Trophoblast cell (in vitro differentiated cells and primary cell): ENCODE results near the gene XIRP2.

Experiments used
- DNase-seq, 2 donors: peaks; one replicate each; pipeline ENCODE4 v3.0.0-alpha.2; 2016
- H2AFZ ChIP-seq: 2 replicates; pipeline ENCODE4 v1.6.1; 2013; ENCODE audit warnings: low read length, moderate library complexity, mild to moderate bottlenecking; ENCODE audit not compliant: insufficient read depth, poor library complexity
- H2AK5ac ChIP-seq: 2 replicates; pipeline ENCODE4 v1.6.1; 2013; ENCODE audit warnings: mild to moderate bottlenecking, low read length
- H2BK120ac ChIP-seq: 2 replicates; pipeline ENCODE4 v1.6.1; 2013; ENCODE audit warnings: low read length, mild to moderate bottlenecking, moderate library complexity; ENCODE audit not compliant: insufficient read depth, poor library complexity
- H2BK12ac ChIP-seq: 2 replicates; pipeline ENCODE4 v1.6.1; 2013; ENCODE audit warnings: mild to moderate bottlenecking, low read length, moderate library complexity
- H2BK5ac ChIP-seq: 2 replicates; pipeline ENCODE4 v1.6.1; 2013; ENCODE audit warnings: low read length, low read depth, moderate library complexity, mild to moderate bottlenecking; ENCODE audit not compliant: poor library complexity
- H3K14ac ChIP-seq: 2 replicates; pipeline ENCODE4 v1.6.1; 2013; ENCODE audit warnings: mild to moderate bottlenecking, low read length
- H3K18ac ChIP-seq: 2 replicates; pipeline ENCODE4 v1.6.1; 2013; ENCODE audit warnings: mild to moderate bottlenecking, low read length
- H3K23ac ChIP-seq: 2 replicates; pipeline ENCODE4 v1.6.1; 2013; ENCODE audit warnings: low read length
- H3K27ac ChIP-seq: 2 replicates; pipeline ENCODE4 v1.5.1; 2013; ENCODE audit warnings: low read depth, mild to moderate bottlenecking, inconsistent platforms, low read length, moderate library complexity
- H3K27me3 ChIP-seq: 2 replicates; pipeline ENCODE4 v1.6.1; 2013; ENCODE audit warnings: inconsistent platforms, mild to moderate bottlenecking, low read length, moderate library complexity; ENCODE audit not compliant: insufficient read depth
- H3K36me3 ChIP-seq, 2 experiments: 1 replicate in 1 of 2; 2 replicates in 1 of 2; pipeline ENCODE4 v1.6.1; 2013; ENCODE audit warnings: low read length in 2 of 2, mild to moderate bottlenecking in 2 of 2, moderate library complexity in 1 of 2; ENCODE audit not compliant: insufficient read depth in 2 of 2, control insufficient read depth in 1 of 2
- H3K4ac ChIP-seq: 2 replicates; pipeline ENCODE4 v1.6.1; 2013; ENCODE audit warnings: low read depth, mild to moderate bottlenecking, low read length, moderate library complexity
- H3K4me1 ChIP-seq, 2 experiments: 1 replicate in 1 of 2; 2 replicates in 1 of 2; pipeline ENCODE4 v1.6.1; 2013; ENCODE audit warnings: low read length in 2 of 2, mild to moderate bottlenecking in 2 of 2, moderate library complexity in 1 of 2; ENCODE audit not compliant: insufficient read depth in 2 of 2, control insufficient read depth in 1 of 2
- H3K4me2 ChIP-seq: 2 replicates; pipeline ENCODE4 v1.6.1; 2013; ENCODE audit warnings: inconsistent platforms, mild to moderate bottlenecking, low read length, moderate library complexity
- H3K4me3 ChIP-seq: 2 replicates; pipeline ENCODE4 v1.5.1; 2013; ENCODE audit warnings: mild to moderate bottlenecking, low read depth, low read length, inconsistent platforms
- H3K79me1 ChIP-seq: one replicate; pipeline ENCODE4 v1.6.1; 2013; ENCODE audit warnings: low read length
- H3K79me2 ChIP-seq: 2 replicates; pipeline ENCODE4 v1.6.1; 2013; ENCODE audit warnings: low read length, mild to moderate bottlenecking; ENCODE audit not compliant: control insufficient read depth, insufficient read depth, poor library complexity
- H3K9ac ChIP-seq: 2 replicates; pipeline ENCODE4 v1.6.1; 2013; ENCODE audit warnings: mild to moderate bottlenecking, low read length
- H3K9me3 ChIP-seq: 2 replicates; pipeline ENCODE4 v1.6.1; 2013; ENCODE audit warnings: low read depth, mild to moderate bottlenecking, control low read depth, inconsistent platforms, low read length; ENCODE audit not compliant: insufficient read depth
- H4K12ac ChIP-seq: 2 replicates; pipeline ENCODE4 v1.6.1; 2013; ENCODE audit warnings: low read depth, mild to moderate bottlenecking, low read length, moderate library complexity
- H4K8ac ChIP-seq: 2 replicates; pipeline ENCODE4 v1.6.1; 2013; ENCODE audit warnings: low read depth, mild to moderate bottlenecking, low read length, moderate library complexity
- H4K91ac ChIP-seq: one replicate; pipeline ENCODE4 v1.6.1; 2013; ENCODE audit warnings: low read depth, mild to moderate bottlenecking, low read length, moderate library complexity
- WGBS: extraction: QIAGEN DNeasy Blood & Tissue Kit; methylation state at CpG from one replicate; pipeline ENCODE4 v1.1.7; 2013; ENCODE audit warnings: missing lambda C conversion rate; ENCODE audit not compliant: insufficient read length, insufficient coverage; ENCODE audit errors: extremely low coverage; 5-methylcytosine and 5-hydroxymethylcytosine counted together

XIRP2 gene

DNA sequence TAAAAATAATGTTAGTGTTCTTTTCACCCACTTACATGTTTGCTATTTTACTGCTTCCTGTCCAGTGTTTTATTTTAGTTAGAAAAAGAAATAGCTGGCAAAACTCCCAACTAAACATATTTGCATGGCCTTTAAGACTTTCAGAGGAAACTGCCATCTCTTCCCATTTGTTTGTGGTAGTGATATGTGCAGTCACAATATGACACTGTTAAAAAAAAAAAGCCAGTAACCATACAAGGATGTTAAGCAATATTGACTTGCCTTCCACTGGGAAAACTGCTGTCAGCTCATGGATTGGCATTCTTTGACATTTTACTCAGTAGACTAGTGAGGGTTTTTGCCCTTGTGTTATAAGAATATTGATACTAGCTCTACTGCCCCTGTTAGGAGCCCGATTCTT lies 29.1 kb downstream of the XIRP2 start:
- Histone ChIP-seq H2BK120ac (no peak overlapping the region), H3K27me3 (no peaks in the 10 kb centered on the region), H4K12ac (no peak overlapping the region), H3K23ac (no peak overlapping the region), H4K91ac (no peak overlapping the region), H2AFZ (no peak overlapping the region), H3K18ac (no peak overlapping the region), H3K27ac (no peak overlapping the region), H3K36me3 (no peaks in the 10 kb centered on the region), H2AK5ac (no peak overlapping the region), H2BK12ac (no peak overlapping the region), H3K79me2 (no peaks in the 10 kb centered on the region), H4K8ac (no peak overlapping the region), H3K4me3 (no peak overlapping the region), H3K14ac (no peak overlapping the region), H3K9me3 (no peaks in the 10 kb centered on the region), H3K79me1 (no peaks in the 10 kb centered on the region), H3K9ac (no peak overlapping the region), H3K4me1 (no peaks in the 10 kb centered on the region), H3K4ac (no peak overlapping the region), H3K4me2 (no peak overlapping the region), H2BK5ac (no peak overlapping the region)
- no CpG with 5 or more reads among the region's 1 CpG for WGBS
- no peak for DNase-seq

DNA sequence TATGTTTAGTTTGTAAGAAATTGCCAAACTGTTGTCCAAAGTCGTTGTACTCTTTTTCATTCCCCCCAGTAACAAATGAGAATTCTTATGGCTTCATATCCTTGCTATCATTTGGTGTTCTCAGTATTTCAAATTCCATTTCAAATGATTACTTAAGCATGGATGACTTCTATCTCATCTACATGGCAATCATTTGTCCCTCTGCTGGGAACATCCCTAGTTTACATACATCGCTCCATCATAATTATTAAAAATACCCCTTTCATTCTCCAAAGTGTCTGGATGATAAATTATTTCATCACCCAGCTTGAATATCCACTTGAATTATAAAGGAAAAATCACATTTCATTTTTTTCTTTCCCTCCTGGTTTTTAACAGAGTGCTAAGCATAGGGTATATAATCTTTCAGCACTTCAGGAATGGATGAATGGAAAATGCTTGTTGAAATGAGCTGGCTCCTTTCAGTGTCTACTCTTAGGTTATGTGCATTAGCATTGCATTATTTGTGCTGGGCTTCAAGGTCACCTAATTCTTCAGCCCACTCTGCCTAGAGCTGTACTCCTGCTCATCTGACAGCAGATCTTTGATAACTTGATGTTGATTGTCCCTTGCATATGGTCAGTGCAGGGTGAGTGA lies 33.1 kb downstream of the XIRP2 start:
- Histone ChIP-seq H3K23ac (no peak overlapping the region), H3K79me2 (no peaks in the 10 kb centered on the region), H2AK5ac (no peak overlapping the region), H3K4me3 (no peak overlapping the region), H4K8ac (no peak overlapping the region), H3K36me3 (no peaks in the 10 kb centered on the region), H3K27ac (no peak overlapping the region), H3K79me1 (no peaks in the 10 kb centered on the region), H2BK5ac (no peak overlapping the region), H3K4ac (no peak overlapping the region), H3K18ac (no peak overlapping the region), H4K12ac (no peak overlapping the region), H4K91ac (no peak overlapping the region), H3K9me3 (no peaks in the 10 kb centered on the region), H3K4me1 (no peaks in the 10 kb centered on the region), H3K27me3 (no peaks in the 10 kb centered on the region), H3K4me2 (no peak overlapping the region), H3K9ac (no peak overlapping the region), H3K14ac (no peak overlapping the region), H2AFZ (no peak overlapping the region), H2BK12ac (no peak overlapping the region), H2BK120ac (no peak overlapping the region)
- no peak for DNase-seq
- no CpG with 5 or more reads among the region's 2 CpGs for WGBS

DNA sequence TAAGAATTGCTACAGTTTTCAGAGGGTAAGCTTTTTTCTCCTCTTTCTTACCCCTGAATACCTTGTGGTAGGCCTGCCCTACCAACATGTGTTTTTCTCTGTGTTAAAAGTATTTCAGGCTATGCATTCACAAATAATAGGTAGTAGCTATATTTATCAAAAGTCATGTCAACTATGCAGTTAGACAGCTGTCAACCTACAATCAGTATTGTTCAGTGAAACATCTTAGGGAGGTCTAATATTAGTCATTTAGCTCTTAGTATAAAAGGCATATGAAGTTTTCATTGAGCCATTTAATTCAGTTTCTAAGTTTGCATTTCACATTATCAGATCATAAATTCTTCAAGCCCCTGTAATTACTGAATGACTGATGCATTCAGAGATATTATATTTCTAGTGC lies 36.7 kb downstream of the XIRP2 start:
- H2AK5ac ChIP-seq, result no peak overlapping the region
- no peak for DNase-seq
- no peaks in the 10 kb centered on the region for H3K9me3 ChIP-seq
- no peaks in the 10 kb centered on the region for H3K4me1 ChIP-seq
- H2BK5ac ChIP-seq, result no peak overlapping the region
- H3K9ac ChIP-seq, result no peak overlapping the region
- no peak overlapping the region for H3K27ac ChIP-seq
- H3K18ac ChIP-seq, result no peak overlapping the region
- H3K4me2 ChIP-seq, result no peak overlapping the region
- H3K23ac ChIP-seq, result no peak overlapping the region
- H3K4me3 ChIP-seq, result no peak overlapping the region
- no peak overlapping the region for H3K14ac ChIP-seq
- no peak overlapping the region for H3K4ac ChIP-seq
- H2BK12ac ChIP-seq, result no peak overlapping the region
- H3K79me1 ChIP-seq, result no peaks in the 10 kb centered on the region
- no peak overlapping the region for H4K8ac ChIP-seq
- no peaks in the 10 kb centered on the region for H3K79me2 ChIP-seq
- H3K36me3 ChIP-seq, result no peaks in the 10 kb centered on the region
- no peak overlapping the region for H2AFZ ChIP-seq
- no peak overlapping the region for H2BK120ac ChIP-seq
- H4K91ac ChIP-seq, result no peak overlapping the region
- no peak overlapping the region for H4K12ac ChIP-seq
- H3K27me3 ChIP-seq, result no peaks in the 10 kb centered on the region

DNA sequence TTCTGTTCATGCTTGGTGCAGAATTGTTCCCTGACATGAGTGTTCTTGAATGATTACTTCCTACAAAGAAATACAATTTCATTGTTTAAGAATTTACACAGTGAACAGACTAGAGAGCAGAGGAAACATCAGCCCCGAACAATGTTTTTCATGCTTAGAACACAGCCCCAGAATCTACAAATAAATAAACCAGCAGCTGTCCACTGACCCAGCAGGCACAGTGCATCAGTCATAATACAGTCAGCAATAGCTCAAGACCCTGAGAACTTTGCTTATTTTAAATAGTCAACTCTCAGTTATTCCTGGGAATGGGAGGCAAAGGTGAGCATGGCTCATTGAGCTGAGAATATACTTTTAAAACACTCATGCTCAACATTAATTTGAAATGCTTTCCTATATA lies 38.4 kb downstream of the XIRP2 start:
- no peak for DNase-seq
- Histone ChIP-seq H2BK5ac (no peak overlapping the region), H3K4me3 (no peak overlapping the region), H2BK12ac (no peak overlapping the region), H3K9me3 (no peaks in the 10 kb centered on the region), H3K14ac (no peak overlapping the region), H2AFZ (no peak overlapping the region), H3K9ac (no peak overlapping the region), H3K4me1 (no peaks in the 10 kb centered on the region), H3K79me2 (no peaks in the 10 kb centered on the region), H4K91ac (no peak overlapping the region), H3K79me1 (no peaks in the 10 kb centered on the region), H3K27me3 (no peaks in the 10 kb centered on the region), H2BK120ac (no peak overlapping the region), H3K18ac (no peak overlapping the region), H2AK5ac (no peak overlapping the region), H3K36me3 (no peaks in the 10 kb centered on the region), H4K12ac (no peak overlapping the region), H3K4me2 (no peak overlapping the region), H4K8ac (no peak overlapping the region), H3K27ac (no peak overlapping the region), H3K23ac (no peak overlapping the region), H3K4ac (no peak overlapping the region)
- no CpG with 5 or more reads among the region's 1 CpG for WGBS
